Smooth muscle cell (in vitro differentiated cells): ENCODE data around the gene CNR2. TPM values are rescaled to one million over a fixed set of nuclear protein-coding genes. Genes with fewer than 3 reads are reported as not detected.
A peak's percentile ranks its signal among the peaks of the same experiment; 100 is the strongest.

Experiments used
- DNase-seq: peaks from one replicate; lab custom pipeline; 2025; ENCODE audit not compliant: unreplicated experiment; lab: John Stamatoyannopoulos, UW
- H2AFZ ChIP-seq: fragments of 200-600 bp; sonication (generic); 2 replicates; pipeline ENCODE4 v1.6.0; 2016; ENCODE audit warnings: antibody characterized with exemption, low read depth, mild to moderate bottlenecking
- H3F3A ChIP-seq: fragments of 200-600 bp; sonication (generic); 2 replicates; pipeline ENCODE4 v1.6.0; 2017; ENCODE audit warnings: antibody characterized with exemption, low read depth
- H3K27ac ChIP-seq: fragments of 200-600 bp; sonication (generic); 2 replicates; pipeline ENCODE4 v1.5.1; 2016; ENCODE audit warnings: low read depth, mild to moderate bottlenecking
- H3K27me3 ChIP-seq: fragments of 200-600 bp; sonication (generic); 2 replicates; pipeline ENCODE4 v1.6.1; 2016; ENCODE audit warnings: low read depth, mild to moderate bottlenecking
- H3K36me3 ChIP-seq: fragments of 200-600 bp; sonication (generic); 2 replicates; pipeline ENCODE4 v1.5.1; 2016; ENCODE audit warnings: low read depth
- H3K4me1 ChIP-seq: fragments of 200-600 bp; sonication (generic); 2 replicates; pipeline ENCODE4 v1.5.1; 2016; ENCODE audit warnings: low read depth
- H3K4me2 ChIP-seq: fragments of 200-600 bp; sonication (generic); 2 replicates; pipeline ENCODE4 v1.6.0; 2016; ENCODE audit warnings: mild to moderate bottlenecking
- H3K4me3 ChIP-seq: fragments of 200-600 bp; sonication (generic); 2 replicates; pipeline ENCODE4 v1.5.1; 2016; ENCODE audit warnings: mild to moderate bottlenecking
- H3K79me2 ChIP-seq: fragments of 200-600 bp; sonication (generic); 2 replicates; pipeline ENCODE4 v1.6.0; 2016; ENCODE audit warnings: low read depth, mild to moderate bottlenecking
- H3K9ac ChIP-seq: fragments of 200-600 bp; sonication (generic); 2 replicates; pipeline ENCODE4 v1.6.0; 2016; ENCODE audit warnings: low read depth
- H3K9me3 ChIP-seq: fragments of 200-600 bp; sonication (generic); replicated peaks from 2 replicates; pipeline ENCODE4 v1.5.1; 2016; ENCODE audit warnings: low read depth
- H4K20me1 ChIP-seq: fragments of 200-600 bp; sonication (generic); 2 replicates; pipeline ENCODE4 v1.6.0; 2016; ENCODE audit warnings: low read depth
- CTCF ChIP-seq: fragments of 200-600 bp; sonication (generic); IDR thresholded peaks from 2 replicates; pipeline ENCODE4 v1.5.1; 2017; ENCODE audit warnings: borderline replicate concordance, mild to moderate bottlenecking, antibody characterized with exemption; ENCODE audit not compliant: insufficient read depth, poor library complexity, severe bottlenecking
- WGBS: methylation state at CpG from one replicate; pipeline ENCODE4 v1.1.7; 2016; ENCODE audit warnings: low lambda C conversion rate; 5-methylcytosine and 5-hydroxymethylcytosine counted together
- polyA plus RNA-seq: library from polyadenylated mRNA; unstranded; fragments of >200 nt; fragmentation: Nextera tagmentation; extraction: Ambion mirVana; gene quantifications from 2 replicates; pipeline ENCODE4 v1.2.1, GENCODE V29; 2016
- total RNA-seq: library from RNA; depleted of rRNA; stranded (reverse); fragments of >200 nt; gene quantifications from 2 replicates; pipeline ENCODE4 v1.2.3, GENCODE V29; 2014

The CNR2 gene
- total and polyA plus RNA-seq, 2 experiments from 2014 or later, result not detected

- H2AFZ ChIP-seq, result peak overlapping the region; percentile 78
- TF ChIP-seq CTCF, result no peak
- no peaks in the 10 kb centered on the region for H3K36me3 ChIP-seq
- peak overlapping the region; percentile 35 for H3K9ac ChIP-seq
- peak overlapping the region; percentile 74 for H3K27ac ChIP-seq
- no peak for DNase-seq
- no peaks in the 10 kb centered on the region for H3K4me1 ChIP-seq
- peak overlapping the region; percentile 19 for H3K4me3 ChIP-seq
- H3K27me3 ChIP-seq, result no peaks in the 10 kb centered on the region
- H3F3A ChIP-seq, result peaks cover 3% of the 10 kb centered on the region
- no peaks in the 10 kb centered on the region for H3K79me2 ChIP-seq
- 32% methylated on average over 11 of the region's 11 CpGs for WGBS
- peak overlapping the region; percentile 69 for H3K4me2 ChIP-seq
- no peaks in the 10 kb centered on the region for H4K20me1 ChIP-seq
- H3K9me3 ChIP-seq, result no peaks in the 10 kb centered on the region
These were observed 17.8 kb upstream of the CNR2 start for GRCh38 chr1:23930861-23931490.

- no peaks in the 10 kb centered on the region for H3K27me3 ChIP-seq
- no peaks in the 10 kb centered on the region for H3K4me1 ChIP-seq
- WGBS, result 93% methylated on average over 5 of the region's 5 CpGs
- no peak overlapping the region for H3K4me2 ChIP-seq
- no peak overlapping the region for H3K9ac ChIP-seq
- peaks cover 3% of the 10 kb centered on the region for H3F3A ChIP-seq
- H3K36me3 ChIP-seq, result no peaks in the 10 kb centered on the region
- H3K27ac ChIP-seq, result no peak overlapping the region
- no peaks in the 10 kb centered on the region for H4K20me1 ChIP-seq
- no peak overlapping the region for H2AFZ ChIP-seq
- no peaks in the 10 kb centered on the region for H3K79me2 ChIP-seq
- H3K4me3 ChIP-seq, result no peak overlapping the region
- no peaks in the 10 kb centered on the region for H3K9me3 ChIP-seq
- no peak for DNase-seq
- no peak for TF ChIP-seq CTCF
These were observed 17.1 kb upstream of the CNR2 start for GRCh38 chr1:23930270-23930669.

- Histone ChIP-seq H3K27me3 (no peaks in the 10 kb centered on the region), H3F3A (peaks cover 3% of the 10 kb centered on the region), H3K27ac (no peak overlapping the region), H3K36me3 (no peaks in the 10 kb centered on the region), H3K4me3 (no peak overlapping the region), H2AFZ (no peak overlapping the region), H3K4me2 (no peak overlapping the region), H3K4me1 (no peaks in the 10 kb centered on the region), H3K79me2 (no peaks in the 10 kb centered on the region), H3K9ac (no peak overlapping the region), H3K9me3 (no peaks in the 10 kb centered on the region), H4K20me1 (no peaks in the 10 kb centered on the region)
- no peak for DNase-seq
- WGBS, result 89% methylated on average over 4 of the region's 4 CpGs
- no peak for TF ChIP-seq CTCF
These were observed 15.6 kb upstream of the CNR2 start for GRCh38 chr1:23928789-23929188.

GRCh38 chr1:23927097-23927496 is 13.9 kb upstream of the CNR2 start:
- Histone ChIP-seq H4K20me1 (no peaks in the 10 kb centered on the region), H3K27ac (no peak overlapping the region), H3K4me2 (no peak overlapping the region), H3K4me1 (no peaks in the 10 kb centered on the region), H3K9ac (no peak overlapping the region), H3K27me3 (no peaks in the 10 kb centered on the region), H3F3A (peaks cover 3% of the 10 kb centered on the region), H3K4me3 (no peak overlapping the region), H3K79me2 (no peaks in the 10 kb centered on the region), H3K9me3 (no peaks in the 10 kb centered on the region), H2AFZ (no peak overlapping the region), H3K36me3 (no peaks in the 10 kb centered on the region)
- 100% methylated on average over 1 of the region's 1 CpG for WGBS
- TF ChIP-seq CTCF, result no peak
- no peak for DNase-seq
